Activated T-cell treated with anti-CD3 and anti-CD28 coated beads for 4 hours (primary cell): ENCODE measurements around the gene FNDC10.

Experiments used
- DNase-seq: peaks from one replicate; pipeline ENCODE4 v3.0.0-alpha.2; 2020

Gene FNDC10

DNA sequence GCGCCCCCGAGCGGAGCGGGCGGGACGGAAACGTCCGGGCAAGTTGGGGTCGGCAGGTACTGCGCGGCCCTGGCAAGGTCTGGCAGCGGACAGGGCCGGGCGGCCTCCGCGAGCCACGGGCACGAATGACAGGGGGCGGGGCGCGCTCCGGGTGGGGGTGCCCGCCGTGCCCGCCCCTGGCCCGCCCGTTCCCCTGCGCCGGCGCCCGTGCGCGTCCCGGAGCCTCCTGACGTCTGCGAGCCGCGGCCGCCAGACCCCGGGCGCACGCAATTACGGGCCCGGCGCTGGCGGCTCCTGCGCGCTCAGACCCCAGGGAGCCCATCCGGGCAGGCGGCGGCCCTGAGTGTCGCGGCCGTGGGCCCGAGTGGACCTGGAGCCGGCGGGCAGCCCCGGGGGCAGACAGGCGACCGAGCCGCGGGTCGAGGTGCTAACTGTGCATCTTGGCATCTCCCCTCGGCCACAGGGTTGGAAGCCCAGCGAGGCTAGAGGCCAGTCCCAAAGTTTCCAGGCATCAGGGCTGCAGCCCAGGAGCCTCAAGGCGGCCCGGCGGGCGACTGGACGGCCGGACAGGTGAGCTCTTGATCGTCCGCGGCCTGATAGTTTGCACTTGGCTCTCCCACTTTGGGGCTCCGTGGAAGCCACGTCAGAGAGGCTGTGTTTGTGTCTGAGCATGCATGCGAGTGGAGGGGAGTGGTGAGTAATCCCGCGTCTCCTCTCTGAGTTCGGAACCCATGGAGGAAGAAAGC, 16.3 kb upstream of the FNDC10 start:
- DNase-seq = no peak

DNA sequence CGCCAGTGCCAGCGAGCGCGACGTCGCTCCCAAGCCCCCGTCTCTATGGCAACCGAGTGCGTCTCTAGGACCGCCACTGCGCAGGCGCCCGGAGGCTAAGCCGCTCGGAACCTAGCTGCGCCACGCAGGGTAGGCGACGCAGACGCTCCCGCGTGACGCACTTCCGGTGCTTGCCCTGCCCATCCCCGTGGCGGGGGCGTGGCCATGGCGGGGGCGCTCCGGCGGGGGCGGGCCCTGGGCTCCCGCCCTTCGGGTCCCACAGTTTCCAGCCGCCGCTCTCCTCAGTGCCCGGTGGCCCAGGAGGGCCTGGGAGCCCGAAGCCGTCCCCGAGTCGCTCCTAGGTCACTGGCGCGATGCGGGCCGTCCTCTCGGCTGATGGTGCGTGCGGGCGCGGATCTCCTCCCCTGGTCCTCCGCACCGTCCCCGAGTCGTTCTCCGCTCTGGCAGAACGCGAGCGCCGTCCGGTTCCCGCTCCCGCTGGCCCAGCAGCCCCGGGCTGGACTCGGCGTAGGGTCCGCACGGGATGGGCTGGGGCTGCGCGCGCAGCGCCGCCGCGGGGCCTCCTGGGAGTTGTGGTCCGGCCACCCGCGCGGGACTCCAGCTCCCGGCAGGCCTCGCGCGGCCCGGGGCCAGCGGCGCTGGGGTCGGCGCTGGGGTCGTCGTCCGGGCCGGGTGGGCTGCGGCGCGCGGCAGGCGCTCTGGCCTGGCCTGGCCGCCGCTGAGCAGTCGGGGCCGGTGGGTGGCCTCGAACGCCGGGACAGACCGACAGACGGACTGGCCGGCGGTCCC, 15.5 kb upstream of the FNDC10 start, which contains the start of gene MIB2:
Gene MIB2 (plus strand): TSS at position 245 of the 789 bp plus-strand sequence. CDS start 7,953 bp downstream, outside the sequence.
- peak; percentile 97 for DNase-seq

GRCh38 chr1:1614954-1615255, 15.0 kb upstream of the FNDC10 start:
- no peak for DNase-seq

- peak; percentile 47 for DNase-seq
These were observed 14.4 kb upstream of the FNDC10 start for GRCh38 chr1:1614204-1614953.

DNA sequence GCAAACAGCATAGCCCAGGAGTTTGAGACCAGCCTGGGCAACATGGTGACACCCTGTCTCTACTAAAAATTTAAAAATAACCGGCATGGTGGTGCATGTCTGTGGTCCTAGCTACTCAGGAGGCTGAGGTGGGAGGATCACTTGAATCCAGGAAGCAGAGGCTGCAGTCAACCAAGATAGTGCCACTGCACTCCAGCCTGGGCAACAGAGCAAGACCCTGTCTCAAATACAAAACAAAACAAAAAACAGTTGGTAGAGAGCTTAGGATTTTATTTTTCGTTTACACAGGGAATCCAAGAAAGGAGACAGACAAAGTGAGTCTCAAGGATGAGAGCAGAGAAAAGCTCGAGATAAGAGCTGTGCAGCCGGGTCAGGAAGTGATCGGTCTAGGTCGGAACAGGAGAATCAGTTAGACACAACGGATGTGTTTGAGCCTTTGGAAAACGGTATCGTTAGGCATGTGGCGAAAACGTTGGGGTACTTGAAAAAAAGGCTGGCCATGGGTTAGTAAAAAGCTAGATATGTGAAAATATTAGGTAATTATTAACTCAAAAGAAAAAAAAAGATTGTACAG, 13.7 kb upstream of the FNDC10 start:
- no peak for DNase-seq

DNA sequence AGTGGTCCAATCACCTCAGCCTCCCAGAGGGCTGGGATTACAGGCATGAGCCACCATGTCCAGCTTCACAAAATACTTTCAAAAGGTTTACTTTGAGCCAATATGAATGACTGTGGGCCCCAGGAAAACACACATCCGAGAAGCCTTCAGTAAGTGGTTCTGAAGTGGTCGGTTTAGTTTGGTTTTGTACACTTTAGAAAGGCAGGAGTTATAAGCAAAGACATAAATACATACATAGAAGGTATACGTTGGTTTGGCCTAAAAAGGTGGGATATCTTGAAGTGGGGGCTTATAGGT, 12.1 kb upstream of the FNDC10 start:
- DNase-seq = no peak

GRCh38 chr1:1610796-1611195, 10.9 kb upstream of the FNDC10 start:
- DNase-seq = no peak

GRCh38 chr1:1609822-1610485, 10.0 kb upstream of the FNDC10 start:
- DNase-seq = no peak

DNA sequence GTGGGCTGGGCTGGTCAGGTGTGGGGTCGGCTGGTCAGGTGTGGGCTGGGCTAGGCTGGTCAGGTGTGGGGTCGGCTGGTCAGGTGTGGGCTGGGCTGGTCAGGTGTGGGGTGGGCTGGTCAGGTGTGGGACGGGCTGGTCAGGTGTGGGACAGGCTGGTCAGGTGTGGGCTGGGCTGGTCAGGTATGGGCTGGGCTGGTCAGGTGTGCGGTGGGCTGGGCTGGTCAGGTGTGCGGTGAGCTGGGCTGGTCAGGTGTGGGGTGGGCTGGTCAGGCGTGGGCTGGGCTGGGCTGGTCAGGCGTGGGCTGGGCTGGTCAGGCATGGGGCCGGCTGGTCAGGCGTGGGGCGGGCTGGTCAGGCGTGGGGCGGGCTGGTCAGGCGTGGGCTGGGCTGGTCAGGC, 6.3 kb upstream of the FNDC10 start:
- no peak for DNase-seq

GRCh38 chr1:1605724-1606123, 5.8 kb upstream of the FNDC10 start:
- no peak for DNase-seq

DNA sequence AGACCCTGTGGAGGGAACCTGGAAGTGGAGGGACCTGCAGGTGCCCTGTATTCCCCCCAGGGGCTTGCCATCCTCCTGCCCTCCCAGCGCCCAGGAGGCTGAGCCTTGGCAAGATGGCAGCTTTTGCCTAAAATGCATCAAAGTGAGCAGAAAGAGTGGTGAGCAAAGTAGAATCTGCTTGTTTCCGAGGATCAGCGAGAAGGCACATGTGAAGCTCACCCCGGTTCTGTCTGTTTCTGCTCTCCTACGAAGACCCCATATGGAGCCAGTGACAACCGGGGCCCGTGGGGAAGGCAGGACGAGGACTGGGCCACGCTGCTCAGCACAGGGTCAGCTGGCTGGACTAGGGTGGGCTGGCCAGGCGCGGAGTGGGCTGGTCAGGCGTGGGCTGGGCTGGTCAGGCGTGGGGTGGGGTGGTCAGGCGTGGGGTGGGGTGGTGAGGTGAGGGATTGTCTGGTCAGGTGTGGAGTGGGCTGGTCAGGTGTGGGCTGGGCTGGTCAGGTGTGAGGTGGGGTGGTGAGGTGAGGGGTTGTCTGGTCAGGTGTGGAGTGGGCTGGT, 5.2 kb upstream of the FNDC10 start:
- no peak for DNase-seq

- DNase-seq = no peak
These were observed 4.6 kb upstream of the FNDC10 start for GRCh38 chr1:1604374-1605033.

DNA sequence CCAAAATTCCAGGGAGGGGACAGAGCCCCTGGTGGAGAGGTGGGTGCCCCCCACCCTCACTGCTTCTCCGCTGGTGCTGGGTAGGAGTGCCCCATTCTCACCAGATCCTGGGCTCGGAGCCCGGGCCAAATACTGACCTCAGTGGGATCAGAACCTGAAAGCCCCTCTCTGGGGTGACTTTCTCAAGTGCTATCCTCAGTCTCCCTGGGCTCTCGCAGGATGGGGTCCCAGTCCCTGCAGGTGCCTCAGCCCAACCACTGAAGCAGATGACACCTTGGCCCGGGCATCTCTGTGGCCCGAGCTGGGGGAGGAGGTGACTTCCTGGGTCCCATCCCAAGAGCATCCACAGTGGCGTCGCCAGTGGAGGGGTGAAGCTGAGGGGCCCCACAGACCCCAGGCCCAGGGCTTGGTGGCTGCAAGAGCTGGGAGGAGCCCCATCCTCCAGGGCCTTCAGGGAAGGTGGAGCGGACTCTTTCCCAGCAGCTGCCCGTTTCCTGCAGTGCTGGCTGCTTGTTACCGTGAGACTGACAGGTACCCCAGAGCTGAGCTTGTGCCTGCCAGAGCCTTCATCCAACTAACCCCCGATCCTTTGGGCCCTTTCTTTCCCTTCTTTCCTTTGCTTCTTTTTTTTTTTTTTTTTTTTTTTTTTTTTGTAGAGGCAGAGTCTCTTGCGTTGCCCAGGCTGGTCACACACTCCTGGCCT, 3.9 kb upstream of the FNDC10 start:
- DNase-seq = no peak

DNA sequence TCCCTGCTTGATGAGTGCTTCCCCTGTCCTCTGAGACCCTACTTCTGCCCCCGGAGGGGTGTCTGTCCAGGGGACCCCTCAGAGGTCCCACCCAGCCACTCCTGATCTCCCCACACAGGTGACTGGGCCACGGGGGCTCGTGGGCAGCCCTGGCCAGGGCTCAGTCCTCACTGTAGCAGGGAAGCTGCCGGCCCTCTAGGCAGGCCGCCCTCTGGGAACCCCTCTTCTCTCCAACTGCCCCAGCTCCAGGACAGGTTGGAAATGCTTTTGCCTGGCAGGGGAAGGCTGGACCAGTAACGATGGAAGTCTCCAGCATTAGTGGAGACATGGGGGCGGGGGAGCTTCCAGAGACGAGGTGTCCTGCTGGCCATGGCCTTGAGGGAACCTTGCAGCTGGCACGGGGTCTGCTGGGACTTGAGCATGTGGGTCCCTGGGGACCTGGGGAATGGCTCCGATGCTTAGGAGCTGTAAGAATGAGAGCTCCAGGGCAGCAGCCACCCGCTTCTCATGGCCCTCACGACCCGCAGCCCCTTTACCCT, 3.1 kb upstream of the FNDC10 start:
- no peak for DNase-seq

GRCh38 chr1:1602304-1602967, 2.5 kb upstream of the FNDC10 start:
- DNase-seq = no peak

GRCh38 chr1:1601564-1602303, 1.8 kb upstream of the FNDC10 start:
- DNase-seq = no peak

DNA sequence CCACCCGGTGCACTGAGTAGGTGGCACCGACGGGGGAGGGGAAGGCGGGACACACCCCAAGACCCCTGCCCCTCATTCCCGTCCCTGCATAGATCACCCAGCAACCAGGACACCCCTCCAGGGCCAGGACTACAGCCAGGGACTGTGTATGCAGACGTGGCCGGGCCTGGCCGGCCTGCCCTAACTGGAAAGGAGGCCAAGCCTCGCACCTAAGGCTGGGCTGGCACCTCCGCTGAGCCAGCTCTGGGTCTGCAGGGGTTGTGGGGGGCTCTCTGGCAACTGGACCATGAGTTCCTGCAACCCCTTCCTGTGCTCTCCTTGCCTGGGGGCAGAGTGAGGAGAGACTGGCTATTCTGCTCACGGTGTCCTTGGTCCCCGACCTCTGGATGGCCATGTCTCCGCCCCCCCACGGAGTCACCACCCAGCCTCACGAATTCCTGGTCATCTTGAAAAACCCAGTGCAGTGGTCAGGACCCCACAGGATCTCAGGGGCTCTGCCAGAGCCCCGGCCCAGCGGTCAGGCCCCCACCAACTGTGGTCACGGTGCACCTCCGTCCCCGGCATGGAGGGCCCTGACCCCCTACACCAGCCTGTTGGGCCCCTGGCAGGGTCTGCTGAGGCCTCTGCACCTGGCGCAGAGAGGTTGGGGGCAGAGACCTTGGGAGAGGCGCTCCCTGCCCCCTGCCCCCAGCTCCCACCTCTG, 1.1 kb upstream of the FNDC10 start:
- no peak for DNase-seq

- DNase-seq = no peak
These were observed 653 bp downstream of the FNDC10 start for GRCh38 chr1:1599030-1599934.
